HUES6 (cell line): ENCODE results near the gene MCTP2.

Experiments
- H3K27ac ChIP-seq: 2 replicates; pipeline ENCODE4 v1.7.0; 2013; ENCODE audit warnings: low read depth, mild to moderate bottlenecking, low read length, inconsistent platforms
- H3K27me3 ChIP-seq: 2 replicates; pipeline ENCODE4 v1.6.1; 2013; ENCODE audit warnings: low read length; ENCODE audit not compliant: control insufficient read depth, insufficient read depth
- H3K36me3 ChIP-seq: 2 replicates; pipeline ENCODE4 v1.6.1; 2013; ENCODE audit warnings: low read length; ENCODE audit not compliant: control insufficient read depth, insufficient read depth
- H3K4me1 ChIP-seq: 2 replicates; pipeline ENCODE4 v1.6.1; 2013; ENCODE audit warnings: low read length; ENCODE audit not compliant: control insufficient read depth, insufficient read depth
- H3K4me3 ChIP-seq: 2 replicates; pipeline ENCODE4 v1.5.1; 2013; ENCODE audit warnings: low read depth, low read length
- H3K9ac ChIP-seq: one replicate; pipeline ENCODE4 v1.6.1; 2013; ENCODE audit warnings: mild to moderate bottlenecking, low read length
- H3K9me3 ChIP-seq: 2 replicates; pipeline ENCODE4 v1.6.1; 2013; ENCODE audit warnings: low read depth, low read length; ENCODE audit not compliant: control insufficient read depth, insufficient read depth

Gene MCTP2

GRCh38 chr15:94421706-94422105 is 190.3 kb downstream of the MCTP2 start:
- Histone ChIP-seq H3K4me3 (no peak overlapping the region), H3K27me3 (no peaks in the 10 kb centered on the region), H3K27ac (no peak overlapping the region), H3K4me1 (no peaks in the 10 kb centered on the region), H3K36me3 (no peaks in the 10 kb centered on the region), H3K9me3 (peaks cover 2% of the 10 kb centered on the region; the same call in 1 of the 2 replicates), H3K9ac (no peak overlapping the region)

DNA sequence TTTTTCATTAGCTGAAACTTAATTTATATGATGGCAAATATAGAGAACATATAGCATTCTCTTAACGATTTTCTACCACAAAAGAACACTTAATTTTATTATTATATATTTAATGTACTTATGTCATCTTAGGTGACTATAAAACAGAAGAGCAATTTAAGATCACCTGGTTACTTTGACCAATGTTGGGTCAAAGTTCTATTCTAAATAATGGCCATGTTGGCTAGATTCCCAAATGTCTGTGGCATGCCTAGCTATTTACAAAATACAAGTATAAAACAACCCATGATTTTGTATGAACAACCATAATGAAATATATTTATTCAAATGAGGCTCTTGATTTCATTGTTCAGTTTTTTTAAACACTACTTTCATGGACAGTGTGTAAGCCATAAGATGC is 200.9 kb downstream of the MCTP2 start:
- Histone ChIP-seq H3K9ac (no peak overlapping the region), H3K27me3 (no peaks in the 10 kb centered on the region), H3K4me1 (no peaks in the 10 kb centered on the region; the same call in 1 of the 2 replicates), H3K4me3 (no peak overlapping the region), H3K27ac (no peak overlapping the region), H3K9me3 (no peaks in the 10 kb centered on the region), H3K36me3 (no peaks in the 10 kb centered on the region)

GRCh38 chr15:94439158-94439557 is 207.8 kb downstream of the MCTP2 start:
- H3K4me3 ChIP-seq, result no peak overlapping the region
- H3K9me3 ChIP-seq, result no peaks in the 10 kb centered on the region
- peaks cover 13% of the 10 kb centered on the region for H3K4me1 ChIP-seq
- no peaks in the 10 kb centered on the region for H3K27me3 ChIP-seq
- no peak overlapping the region for H3K9ac ChIP-seq
- no peak overlapping the region for H3K27ac ChIP-seq
- no peaks in the 10 kb centered on the region for H3K36me3 ChIP-seq

DNA sequence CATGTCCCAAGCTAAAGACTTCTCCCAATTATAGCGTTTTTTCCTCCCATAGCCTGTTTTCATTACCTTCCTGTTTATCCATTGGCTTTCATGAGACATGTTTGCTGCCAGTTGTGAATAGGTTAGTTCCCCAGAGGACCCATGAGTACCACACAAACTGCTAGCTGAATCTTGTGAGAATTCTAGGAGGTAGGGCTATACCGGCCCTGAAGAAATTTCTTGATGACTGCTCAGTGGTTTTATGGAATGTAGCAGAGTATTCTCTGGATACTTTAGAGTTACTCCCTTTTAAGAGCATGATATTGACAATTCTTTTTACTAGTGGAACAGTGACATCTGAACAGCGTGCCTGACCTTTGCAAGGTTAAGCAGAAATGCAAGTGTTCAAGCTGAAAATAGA is 210.4 kb downstream of the MCTP2 start:
- no peak overlapping the region for H3K9ac ChIP-seq
- no peak overlapping the region for H3K27ac ChIP-seq
- no peaks in the 10 kb centered on the region for H3K36me3 ChIP-seq
- no peaks in the 10 kb centered on the region for H3K9me3 ChIP-seq
- peaks cover 13% of the 10 kb centered on the region for H3K4me1 ChIP-seq
- H3K27me3 ChIP-seq, result no peaks in the 10 kb centered on the region
- no peak overlapping the region for H3K4me3 ChIP-seq

DNA sequence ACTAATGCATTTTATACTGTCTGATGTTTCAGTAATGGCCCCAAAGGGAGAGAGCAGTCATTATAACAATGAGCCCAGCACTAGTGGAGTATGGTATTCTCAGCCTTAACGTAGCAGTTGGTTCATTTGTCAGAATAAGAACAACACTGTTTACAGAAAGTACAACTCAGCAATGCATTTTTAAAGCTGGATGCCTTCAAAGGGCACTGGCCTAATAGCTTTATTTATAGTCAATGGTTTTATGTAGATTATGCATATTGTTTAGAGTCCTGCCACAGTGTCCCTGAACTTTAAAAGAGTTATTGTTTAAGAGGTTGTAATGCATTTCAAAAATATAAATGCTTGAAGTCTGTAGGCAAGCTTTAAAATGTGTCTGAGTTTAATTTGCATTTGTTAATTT is 211.1 kb downstream of the MCTP2 start:
- Histone ChIP-seq H3K27me3 (no peaks in the 10 kb centered on the region), H3K9me3 (no peaks in the 10 kb centered on the region), H3K9ac (no peak overlapping the region), H3K27ac (no peak overlapping the region), H3K4me3 (no peak overlapping the region), H3K4me1 (peaks cover 13% of the 10 kb centered on the region), H3K36me3 (no peaks in the 10 kb centered on the region)

DNA sequence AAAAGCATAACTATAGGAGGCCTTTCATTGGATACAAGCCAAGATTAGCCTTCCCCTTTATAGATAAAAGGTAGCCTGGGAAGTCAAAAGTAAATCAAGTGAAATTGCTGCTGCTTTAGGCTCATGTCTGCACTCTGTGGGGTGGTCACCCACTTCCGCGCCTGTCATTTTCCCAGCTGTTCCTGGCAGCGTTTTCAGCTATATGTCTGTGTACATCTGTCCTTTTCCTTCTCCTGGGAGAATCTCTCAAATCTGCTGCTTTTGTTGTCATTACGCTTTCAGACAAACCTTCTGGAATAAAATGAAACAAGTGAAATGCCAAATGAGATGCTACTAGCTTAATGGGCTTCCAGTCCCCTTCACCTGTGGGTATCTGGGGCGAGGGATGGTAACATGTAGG is 211.8 kb downstream of the MCTP2 start:
- no peak overlapping the region for H3K4me3 ChIP-seq
- no peak overlapping the region for H3K27ac ChIP-seq
- no peaks in the 10 kb centered on the region for H3K9me3 ChIP-seq
- H3K9ac ChIP-seq, result no peak overlapping the region
- no peaks in the 10 kb centered on the region for H3K27me3 ChIP-seq
- H3K4me1 ChIP-seq, result peaks cover 13% of the 10 kb centered on the region
- H3K36me3 ChIP-seq, result no peaks in the 10 kb centered on the region

GRCh38 chr15:94445566-94446160 is 214.3 kb downstream of the MCTP2 start:
- peaks cover 13% of the 10 kb centered on the region for H3K4me1 ChIP-seq
- H3K36me3 ChIP-seq, result no peaks in the 10 kb centered on the region
- H3K9me3 ChIP-seq, result no peaks in the 10 kb centered on the region
- H3K27ac ChIP-seq, result no peak overlapping the region
- no peak overlapping the region for H3K9ac ChIP-seq
- no peak overlapping the region for H3K4me3 ChIP-seq
- H3K27me3 ChIP-seq, result no peaks in the 10 kb centered on the region

- Histone ChIP-seq H3K4me1 (peaks cover 13% of the 10 kb centered on the region), H3K9me3 (no peaks in the 10 kb centered on the region), H3K27ac (no peak overlapping the region), H3K36me3 (no peaks in the 10 kb centered on the region), H3K27me3 (no peaks in the 10 kb centered on the region), H3K9ac (no peak overlapping the region), H3K4me3 (no peak overlapping the region)
These were observed 215.1 kb downstream of the MCTP2 start for GRCh38 chr15:94446441-94446840.

GRCh38 chr15:94451466-94451865 is 220.1 kb downstream of the MCTP2 start:
- no peaks in the 10 kb centered on the region for H3K4me1 ChIP-seq
- no peaks in the 10 kb centered on the region for H3K36me3 ChIP-seq
- no peak overlapping the region for H3K27ac ChIP-seq
- no peak overlapping the region for H3K4me3 ChIP-seq
- H3K9me3 ChIP-seq, result no peaks in the 10 kb centered on the region
- no peaks in the 10 kb centered on the region for H3K27me3 ChIP-seq
- H3K9ac ChIP-seq, result no peak overlapping the region

DNA sequence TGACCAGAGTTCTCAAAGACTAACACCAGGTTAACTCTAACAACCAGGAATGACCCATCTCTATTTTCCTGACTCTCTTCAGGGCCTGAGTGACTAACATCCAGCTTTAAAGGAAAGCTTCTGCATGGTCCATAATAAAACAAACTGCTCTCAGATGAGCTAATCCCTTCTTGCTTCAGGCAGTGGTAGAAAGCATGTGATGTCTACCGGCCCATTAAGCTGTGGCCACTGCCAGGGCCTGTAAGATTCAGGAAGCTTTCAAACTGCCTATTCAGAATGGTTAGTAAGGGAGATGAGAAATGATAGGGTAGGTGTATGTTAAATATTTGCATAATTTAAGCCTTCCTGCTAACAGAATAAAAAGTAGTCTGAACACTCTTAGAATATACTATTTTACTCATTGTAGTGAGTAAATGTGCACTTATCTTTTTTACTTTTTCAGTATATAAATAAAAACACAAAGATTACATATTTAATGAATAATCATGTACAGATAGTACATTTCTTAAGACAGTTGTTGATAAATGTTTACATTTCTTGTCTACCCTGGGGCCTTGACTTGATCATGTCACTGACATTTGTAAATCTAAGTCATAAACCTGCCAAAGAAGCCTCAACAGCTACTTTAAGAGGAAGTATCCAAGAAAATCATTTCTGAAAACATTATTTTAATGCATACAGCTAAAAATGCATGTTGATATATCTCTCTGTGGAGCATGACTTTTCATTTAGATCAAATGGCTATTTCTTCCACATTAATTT is 222.0 kb downstream of the MCTP2 start:
- Histone ChIP-seq H3K27ac (no peak overlapping the region), H3K9me3 (no peaks in the 10 kb centered on the region), H3K4me3 (no peak overlapping the region), H3K36me3 (no peaks in the 10 kb centered on the region), H3K27me3 (no peaks in the 10 kb centered on the region), H3K9ac (no peak overlapping the region), H3K4me1 (no peaks in the 10 kb centered on the region)

- Histone ChIP-seq H3K27me3 (no peaks in the 10 kb centered on the region), H3K4me3 (no peak overlapping the region), H3K36me3 (no peaks in the 10 kb centered on the region)
These were observed 223.9 kb downstream of the MCTP2 start for GRCh38 chr15:94455297-94455696.

More at GRCh38 chr15:94455297-94455696, 223.9 kb downstream of the MCTP2 start:
- Histone ChIP-seq H3K4me1 (no peaks in the 10 kb centered on the region; the same call in 1 of the 2 replicates), H3K9ac (no peak overlapping the region), H3K27ac (no peak overlapping the region), H3K9me3 (no peaks in the 10 kb centered on the region)
